Activated naive CD8-positive, alpha-beta T cell treated with anti-CD3 and anti-CD28 coated beads, Interleukin-2, amount 50 U/mL, for 24 hours (primary cell): ENCODE measurements around the gene MMP14.
"Not testable (repeated sequence)": the region's sequence is repeated elsewhere in the genome, so short reads cannot be mapped to it uniquely, and the experiment has no call there.

Experiments used
- ATAC-seq: fragments of 150-1000 bp; cut with Tn5 transposase; one replicate; pipeline ENCODE4 v1.10.0; 2021
- DNase-seq: peaks from one replicate; pipeline ENCODE4 v3.0.0; 2021
- H3K27ac Mint-ChIP-seq: one replicate; pipeline ENCODE4 v1.8.0; 2021; ENCODE audit warnings: mild to moderate bottlenecking, mixed read lengths
- H3K27me3 Mint-ChIP-seq: one replicate; pipeline ENCODE4 v1.8.0; 2021; ENCODE audit warnings: mixed read lengths
- H3K36me3 Mint-ChIP-seq: one replicate; pipeline ENCODE4 v1.8.0; 2021; ENCODE audit warnings: low read depth, mixed read lengths
- H3K4me1 Mint-ChIP-seq: one replicate; pipeline ENCODE4 v1.8.0; 2021; ENCODE audit warnings: mixed read lengths
- H3K4me3 Mint-ChIP-seq: one replicate; pipeline ENCODE4 v1.8.0; 2021; ENCODE audit warnings: mild to moderate bottlenecking, moderate library complexity, mixed read lengths
- H3K9me3 Mint-ChIP-seq: one replicate; pipeline ENCODE4 v1.8.0; 2021; ENCODE audit warnings: mixed read lengths

MMP14 gene

GRCh38 chr14:22805235-22805634, 31.1 kb upstream of the MMP14 start:
- not testable (repeated sequence) for H3K27me3 Mint-ChIP-seq, H3K4me1 Mint-ChIP-seq, H3K9me3 Mint-ChIP-seq, ATAC-seq, H3K4me3 Mint-ChIP-seq, H3K36me3 Mint-ChIP-seq, H3K27ac Mint-ChIP-seq, DNase-seq

DNA sequence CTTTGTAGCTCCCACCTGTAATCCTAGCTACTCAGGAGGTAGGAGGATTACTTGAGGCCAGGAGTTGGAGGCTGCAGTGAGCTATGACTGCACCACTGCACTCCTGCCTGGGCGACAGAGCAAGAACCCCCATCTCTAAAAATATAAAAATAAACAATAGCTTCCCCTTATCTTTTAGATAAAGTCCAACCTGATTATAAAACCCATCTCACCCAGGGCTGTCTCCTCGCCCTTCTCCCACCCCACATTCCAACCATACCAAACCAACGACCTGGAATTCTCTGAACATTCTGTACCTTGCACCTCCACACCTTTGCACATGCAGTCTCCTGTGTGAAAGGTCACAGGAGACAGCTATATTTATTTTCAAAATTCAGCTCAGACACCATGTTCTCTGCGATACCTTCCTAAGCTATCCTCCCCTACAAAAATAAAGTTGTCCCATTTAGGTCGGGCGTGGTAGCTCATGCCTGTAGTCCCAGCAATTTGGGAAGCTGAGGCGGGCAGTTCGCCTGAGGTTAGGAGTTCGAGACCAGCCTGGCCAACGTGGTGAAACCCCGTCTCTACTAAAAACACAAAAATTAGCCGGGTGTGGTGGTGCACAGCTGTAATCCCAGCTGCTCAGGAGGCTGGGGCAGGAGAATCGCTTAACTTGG, 28.8 kb upstream of the MMP14 start:
- Mint-ChIP-seq H3K27me3 (peaks cover 2% of the 10 kb centered on the region), H3K4me1 (peaks cover 13% of the 10 kb centered on the region), H3K27ac (no peak overlapping the region), H3K4me3 (no peak overlapping the region), H3K36me3 (no peaks in the 10 kb centered on the region), H3K9me3 (no peaks in the 10 kb centered on the region)
- ATAC-seq (no peak), DNase-seq (no peak)

GRCh38 chr14:22808388-22809209, 27.8 kb upstream of the MMP14 start:
- Mint-ChIP-seq H3K27me3 (peaks cover 2% of the 10 kb centered on the region), H3K36me3 (no peaks in the 10 kb centered on the region), H3K4me1 (peaks cover 10% of the 10 kb centered on the region), H3K4me3 (no peak overlapping the region), H3K9me3 (no peaks in the 10 kb centered on the region), H3K27ac (no peak overlapping the region)
- DNase-seq (no peak), ATAC-seq (no peak)

- ATAC-seq (no peak), DNase-seq (no peak)
- no peaks in the 10 kb centered on the region for H3K9me3 Mint-ChIP-seq
- no peaks in the 10 kb centered on the region for H3K36me3 Mint-ChIP-seq
- H3K4me3 Mint-ChIP-seq, result no peak overlapping the region
- H3K4me1 Mint-ChIP-seq, result peaks cover 9% of the 10 kb centered on the region
- no peak overlapping the region for H3K27ac Mint-ChIP-seq
- no peaks in the 10 kb centered on the region for H3K27me3 Mint-ChIP-seq
Measured at GRCh38 chr14:22811722-22812121, 24.7 kb upstream of the MMP14 start.

DNA sequence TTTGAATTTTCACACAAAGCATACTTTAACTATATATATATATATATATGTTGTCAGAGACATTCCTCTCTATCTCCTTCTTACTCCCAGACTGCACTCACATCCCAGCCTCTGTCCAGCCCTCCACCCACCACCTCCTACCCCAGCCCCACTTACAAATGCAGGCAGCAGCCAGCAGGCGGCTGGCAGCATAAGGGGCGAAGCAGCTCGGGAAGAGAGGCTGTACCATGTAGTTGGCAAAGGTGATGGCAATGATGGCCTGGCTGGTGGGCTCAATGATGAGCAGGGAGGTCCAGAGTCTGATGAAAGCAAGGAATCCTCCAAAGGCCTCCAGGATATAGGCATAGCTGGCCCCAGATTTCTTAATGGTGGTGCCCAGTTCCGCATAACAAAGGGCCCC, 23.6 kb upstream of the MMP14 start:
- H3K9me3 Mint-ChIP-seq, result no peaks in the 10 kb centered on the region
- no peak for ATAC-seq
- no peaks in the 10 kb centered on the region for H3K27me3 Mint-ChIP-seq
- H3K4me1 Mint-ChIP-seq, result peaks cover 7% of the 10 kb centered on the region
- no peak for DNase-seq
- no peaks in the 10 kb centered on the region for H3K36me3 Mint-ChIP-seq
- H3K4me3 Mint-ChIP-seq, result no peak overlapping the region
- no peak overlapping the region for H3K27ac Mint-ChIP-seq

DNA sequence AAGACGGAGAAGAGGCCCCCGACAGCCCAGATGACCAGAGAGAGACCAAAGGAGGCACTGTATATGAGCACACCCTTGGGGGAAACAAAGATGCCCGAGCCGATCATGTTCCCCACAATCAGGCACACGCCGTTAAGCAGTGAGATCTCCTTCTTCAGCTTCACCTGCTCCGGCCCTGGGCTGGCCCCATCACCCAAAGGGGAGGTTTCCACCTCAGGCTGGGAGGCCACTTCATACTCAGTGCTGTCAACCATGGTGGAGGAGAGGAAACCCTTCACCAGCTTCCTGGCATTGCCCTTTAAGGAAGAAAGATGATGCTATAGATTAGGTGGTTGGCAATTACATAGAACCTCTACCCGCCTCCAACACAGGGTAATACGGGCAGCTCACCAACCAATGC, 23.2 kb upstream of the MMP14 start:
- H3K9me3 Mint-ChIP-seq, result no peaks in the 10 kb centered on the region
- H3K27me3 Mint-ChIP-seq, result no peaks in the 10 kb centered on the region
- DNase-seq (no peak), ATAC-seq (no peak)
- H3K36me3 Mint-ChIP-seq, result no peaks in the 10 kb centered on the region
- no peak overlapping the region for H3K27ac Mint-ChIP-seq
- peaks cover 7% of the 10 kb centered on the region for H3K4me1 Mint-ChIP-seq
- no peak overlapping the region for H3K4me3 Mint-ChIP-seq

- H3K27ac Mint-ChIP-seq, result no peak overlapping the region
- H3K4me3 Mint-ChIP-seq, result no peak overlapping the region
- DNase-seq (no peak), ATAC-seq (no peak)
- H3K9me3 Mint-ChIP-seq, result no peaks in the 10 kb centered on the region
- no peaks in the 10 kb centered on the region for H3K36me3 Mint-ChIP-seq
- peaks cover 9% of the 10 kb centered on the region for H3K4me1 Mint-ChIP-seq
- no peaks in the 10 kb centered on the region for H3K27me3 Mint-ChIP-seq
Measured at GRCh38 chr14:22814373-22814772, 22.0 kb upstream of the MMP14 start.

- no peak within 1 kb of the TSS for H3K27ac Mint-ChIP-seq
- DNase-seq, result no peak
- no peaks in the 10 kb centered on the region for H3K9me3 Mint-ChIP-seq
- peaks cover 11% of the 10 kb centered on the region for H3K4me1 Mint-ChIP-seq
- H3K4me3 Mint-ChIP-seq, result no peak within 1 kb of the TSS
- ATAC-seq, result no peak
- no peaks in the 10 kb centered on the region for H3K36me3 Mint-ChIP-seq
- H3K27me3 Mint-ChIP-seq, result peaks cover 3% of the 10 kb centered on the region
Measured at GRCh38 chr14:22814941-22815713, 21.3 kb upstream of the MMP14 start, which contains the start of gene SLC7A7. SLC7A7 (minus strand) TSS chr14:22815435; CDS start chr14:22813398, 2,037 bp downstream.

DNA sequence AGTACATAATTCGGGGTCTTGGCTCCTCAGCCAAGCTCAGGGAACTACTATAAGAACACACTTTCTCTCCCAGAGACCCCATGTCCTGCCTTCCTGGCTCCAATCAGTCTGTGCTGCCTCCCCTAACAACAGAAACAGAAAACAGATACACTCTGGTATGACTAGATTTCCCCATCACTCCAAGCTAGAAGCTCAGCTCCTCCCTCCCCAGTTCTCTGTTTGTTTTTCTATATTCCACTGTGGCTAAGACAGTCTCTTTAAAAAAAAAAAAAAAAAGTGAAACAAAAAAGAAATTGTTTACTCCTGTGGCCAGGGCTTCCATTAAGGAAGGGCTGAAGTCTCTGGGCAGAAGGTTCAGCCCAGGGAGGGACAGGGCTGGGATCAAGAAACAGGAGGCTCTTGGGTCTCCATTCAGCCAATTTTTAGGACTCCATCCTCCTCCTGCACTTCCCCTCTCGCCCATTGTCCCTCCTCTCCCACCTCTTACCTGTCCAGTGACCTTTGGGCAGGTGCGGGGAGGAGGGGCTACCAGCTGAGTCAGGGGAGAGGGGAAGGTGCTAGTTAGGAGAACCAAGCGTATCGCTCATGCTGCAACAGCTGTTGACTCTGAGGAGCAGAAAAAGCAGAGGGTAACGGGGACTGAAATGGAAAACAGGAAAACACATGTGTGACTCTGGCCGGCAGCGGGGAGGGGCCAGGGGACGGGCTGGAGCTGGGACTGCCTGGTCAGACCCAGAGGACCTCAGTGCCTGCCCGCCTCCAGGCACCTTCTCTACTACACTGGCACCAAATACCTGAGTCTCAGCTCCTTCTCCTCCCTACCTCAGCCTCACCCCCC, 17.0 kb upstream of the MMP14 start:
- H3K27me3 Mint-ChIP-seq, result peaks cover 10% of the 10 kb centered on the region
- no peak overlapping the region for H3K27ac Mint-ChIP-seq
- H3K4me3 Mint-ChIP-seq, result no peak overlapping the region
- peaks cover 19% of the 10 kb centered on the region for H3K4me1 Mint-ChIP-seq
- DNase-seq (no peak), ATAC-seq (peak; percentile 47)
- H3K9me3 Mint-ChIP-seq, result no peaks in the 10 kb centered on the region
- H3K36me3 Mint-ChIP-seq, result no peaks in the 10 kb centered on the region

DNA sequence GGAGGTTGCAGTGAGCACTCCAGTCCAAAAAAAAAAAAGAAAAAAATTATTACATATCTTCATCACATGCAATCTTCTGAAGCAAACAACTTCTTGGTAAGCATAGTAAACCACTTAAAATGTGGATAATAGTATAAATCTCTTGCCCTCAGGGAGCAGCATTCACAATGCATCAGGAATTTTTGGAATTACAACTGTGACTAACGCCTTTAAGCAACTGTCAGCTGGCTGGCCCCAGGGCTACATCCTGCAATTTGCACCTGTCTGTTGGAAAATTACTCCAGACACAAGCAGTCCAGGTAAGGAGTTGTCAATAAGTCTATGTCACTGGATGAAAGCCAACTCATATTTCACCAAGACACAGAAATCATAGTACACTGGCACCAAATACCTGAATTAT, 15.7 kb upstream of the MMP14 start:
- DNase-seq, result no peak
- no peaks in the 10 kb centered on the region for H3K36me3 Mint-ChIP-seq
- peaks cover 27% of the 10 kb centered on the region for H3K4me1 Mint-ChIP-seq
- no peak overlapping the region for H3K27ac Mint-ChIP-seq
- no peak for ATAC-seq
- no peaks in the 10 kb centered on the region for H3K9me3 Mint-ChIP-seq
- H3K27me3 Mint-ChIP-seq, result peaks cover 12% of the 10 kb centered on the region
- no peak overlapping the region for H3K4me3 Mint-ChIP-seq

DNA sequence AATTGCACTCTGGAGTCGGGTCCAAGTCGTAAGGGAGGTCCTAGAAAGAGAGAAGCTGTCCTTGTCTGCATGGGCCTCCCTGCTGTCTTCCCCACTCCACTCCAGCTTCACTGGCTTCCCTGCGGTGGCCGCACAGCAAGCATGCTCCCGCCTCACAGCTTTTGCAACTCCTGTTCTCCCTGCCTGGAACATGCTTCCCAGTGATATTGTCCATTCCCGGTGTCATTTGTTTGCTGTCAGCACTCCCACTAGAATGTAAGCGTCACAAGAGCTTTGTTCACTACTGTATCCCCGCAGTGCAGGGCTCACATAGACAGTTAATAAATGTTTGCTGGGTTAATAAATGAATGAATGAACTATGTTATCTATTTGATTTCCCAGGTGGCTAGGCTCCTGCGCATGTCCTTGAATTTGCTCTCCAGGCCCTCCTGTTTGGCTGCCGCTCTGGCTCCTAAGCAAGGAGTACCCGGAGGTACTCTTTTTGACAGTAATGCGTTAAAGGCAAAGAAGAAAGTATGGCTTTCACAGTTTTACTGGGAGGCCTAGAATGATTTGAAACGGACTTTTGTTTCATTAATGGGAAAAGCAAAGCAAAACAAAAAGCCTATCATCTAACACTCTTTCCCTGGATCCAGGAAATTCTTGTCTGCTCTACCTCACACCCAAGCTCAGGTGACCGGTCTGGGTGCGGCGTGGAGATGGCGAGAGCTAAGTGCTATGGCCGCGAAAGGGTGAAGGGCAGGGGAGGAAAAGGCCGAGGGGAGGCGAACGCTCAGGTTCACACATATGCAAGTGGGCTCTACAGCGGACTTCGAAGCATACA, 15.0 kb upstream of the MMP14 start:
- Mint-ChIP-seq H3K9me3 (no peaks in the 10 kb centered on the region), H3K4me1 (peaks cover 27% of the 10 kb centered on the region), H3K27ac (no peak overlapping the region), H3K27me3 (peaks cover 14% of the 10 kb centered on the region), H3K4me3 (no peak overlapping the region), H3K36me3 (no peaks in the 10 kb centered on the region)
- DNase-seq (no peak), ATAC-seq (no peak)

GRCh38 chr14:22822016-22822570, 14.3 kb upstream of the MMP14 start:
- no peaks in the 10 kb centered on the region for H3K36me3 Mint-ChIP-seq
- H3K27ac Mint-ChIP-seq, result no peak overlapping the region
- peaks cover 27% of the 10 kb centered on the region for H3K4me1 Mint-ChIP-seq
- no peak for DNase-seq
- H3K4me3 Mint-ChIP-seq, result peak overlapping the region; percentile 69
- H3K9me3 Mint-ChIP-seq, result no peaks in the 10 kb centered on the region
- peaks cover 14% of the 10 kb centered on the region for H3K27me3 Mint-ChIP-seq
- ATAC-seq, result no peak

- DNase-seq, result peak; percentile 74
- Mint-ChIP-seq H3K4me1 (peaks cover 27% of the 10 kb centered on the region), H3K4me3 (peak overlapping the region; percentile 69), H3K36me3 (no peaks in the 10 kb centered on the region), H3K27ac (peak overlapping the region; percentile 38), H3K9me3 (no peaks in the 10 kb centered on the region), H3K27me3 (peaks cover 14% of the 10 kb centered on the region)
- ATAC-seq, result peak; percentile 80
Measured at GRCh38 chr14:22822571-22823098, 13.8 kb upstream of the MMP14 start.
